Upper lobe of left lung (tissue), 6 donors: ENCODE measurements around the gene GCNA. TPM values are rescaled to one million over a fixed set of nuclear protein-coding genes. Genes with fewer than 3 reads are reported as not detected.

Source experiments
- ATAC-seq, 2 donors: fragments of 200-7000 bp; cut with Tn5 transposase; one replicate each; pipeline ENCODE4 v1.9.1; 2022; ENCODE audit warnings: mild to moderate bottlenecking in 2 of 2, moderate library complexity in 2 of 2; ENCODE audit not compliant: low FRiP score in 2 of 2
- DNase-seq, 2 donors: peaks; one replicate each; pipeline ENCODE4 v3.0.0-alpha.2; 2019 to 2020
- H3K27ac ChIP-seq, 4 donors: fragments of 200-600 bp; sonication (generic); one replicate each; pipeline ENCODE4 v1.5.1; 2016 to 2019
- H3K27me3 ChIP-seq, 4 donors: fragments of 200-600 bp; sonication (generic); one replicate each; pipeline ENCODE4 v1.5.1; 2017 to 2019
- H3K36me3 ChIP-seq, 4 donors: fragments of 200-600 bp; sonication (generic); one replicate each; pipeline ENCODE4 v1.5.1; 2016 to 2019
- H3K4me1 ChIP-seq, 4 donors: fragments of 200-600 bp; sonication (generic); one replicate each; pipeline ENCODE4 v1.5.1; 2018 to 2019
- H3K4me3 ChIP-seq, 4 donors: fragments of 200-600 bp; sonication (generic); one replicate each; pipeline ENCODE4 v1.5.1; 2017 to 2019; ENCODE audit warnings: mild to moderate bottlenecking in 2 of 4, moderate library complexity in 1 of 4
- H3K9me3 ChIP-seq, 4 donors: fragments of 200-600 bp; sonication (generic); one replicate each; pipeline ENCODE4 v1.5.1; 2018 to 2019
- EP300 ChIP-seq, 4 donors: sonication (generic); formaldehyde crosslinking; IDR thresholded peaks; one replicate each; pipeline ENCODE4 v1.5.1; 2017; ENCODE audit warnings: antibody characterized with exemption in 4 of 4, control low read depth in 2 of 4
- POLR2A ChIP-seq, 4 donors: fragments of 450-650 bp; IDR thresholded peaks; one replicate each; pipeline ENCODE4 v1.5.1; 2016 to 2017; ENCODE audit warnings: antibody characterized with exemption in 4 of 4, mild to moderate bottlenecking in 2 of 4
- POLR2AphosphoS5 ChIP-seq, 2 donors: sonication (generic); formaldehyde crosslinking; IDR thresholded peaks; one replicate each; pipeline ENCODE4 v1.5.1; 2017; ENCODE audit warnings: antibody characterized with exemption in 2 of 2
- WGBS, 2 donors: methylation state at CpG; one replicate each; pipeline ENCODE4 v1.1.5; 2017 to 2018; 5-methylcytosine and 5-hydroxymethylcytosine counted together
- total RNA-seq, 6 donors: library from RNA; depleted of rRNA in 4 of 6; stranded (reverse); fragments of >200 nt in 4 of 6; gene quantifications; one replicate each; pipeline versions ENCODE4 v1.1.0 to v1.2.1, GENCODE V29; 2016 to 2021
- TF ChIP-seq, protein P1 (sequence below), 6 experiments: fragments of 450-650 bp in 4 of 6; fragments of 200-600 bp in 2 of 6; sonication (generic) in 2 of 6; IDR thresholded peaks; one replicate each; pipeline ENCODE4 v1.5.1; 2016 to 2019; ENCODE audit warnings: antibody characterized with exemption in 6 of 6
- donor health status: DM: no; HTN: no; CAD: no; lungs with moderate emphysema.
- donor health status: DM: no; HTN: yes; CAD: no; lungs with severe emphysema.

Gene GCNA
- total RNA-seq, 6 donors from 2014 or later, result 1.1 to 7.3 (median 2.9) TPM

DNA sequence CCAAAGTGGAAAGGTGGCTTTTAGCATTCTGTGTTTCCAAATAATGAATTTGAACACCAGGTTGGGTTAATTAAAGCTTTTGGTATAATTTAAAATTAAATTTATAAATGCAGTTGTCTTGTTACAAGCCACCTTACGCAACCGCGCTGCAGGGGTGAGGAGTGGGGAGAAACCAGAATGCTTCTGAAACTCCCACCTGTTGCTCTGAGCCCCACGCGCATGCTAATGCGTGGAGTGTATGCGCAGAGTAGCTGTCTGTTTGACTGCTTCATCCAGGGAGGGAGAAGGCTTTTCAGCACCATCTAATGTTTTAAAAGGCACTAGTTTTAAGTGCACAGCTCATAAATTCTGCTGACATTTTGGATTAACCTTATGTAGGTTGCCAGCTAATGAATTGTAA, 32.9 kb upstream of the GCNA start:
- Histone ChIP-seq H3K4me1 (peaks cover 12 to 31% (median 19%) of the 10 kb centered on the region in 4 donors), H3K36me3 (peaks cover 0 to 42% (median 14%) of the 10 kb centered on the region in 4 donors), H3K4me3 (no peak overlapping the region), H3K9me3 (no peaks in the 10 kb centered on the region), H3K27me3 (no peaks in the 10 kb centered on the region), H3K27ac (no peak overlapping the region)
- ATAC-seq, result no peak
- TF ChIP-seq EP300 (IDR thresholded peaks at IDR 0.05) (no peak), POLR2AphosphoS5 (IDR thresholded peaks at IDR 0.05) (no peak), POLR2A (IDR thresholded peaks at IDR 0.05) (no peak)
- TF ChIP-seq, protein P1, sequence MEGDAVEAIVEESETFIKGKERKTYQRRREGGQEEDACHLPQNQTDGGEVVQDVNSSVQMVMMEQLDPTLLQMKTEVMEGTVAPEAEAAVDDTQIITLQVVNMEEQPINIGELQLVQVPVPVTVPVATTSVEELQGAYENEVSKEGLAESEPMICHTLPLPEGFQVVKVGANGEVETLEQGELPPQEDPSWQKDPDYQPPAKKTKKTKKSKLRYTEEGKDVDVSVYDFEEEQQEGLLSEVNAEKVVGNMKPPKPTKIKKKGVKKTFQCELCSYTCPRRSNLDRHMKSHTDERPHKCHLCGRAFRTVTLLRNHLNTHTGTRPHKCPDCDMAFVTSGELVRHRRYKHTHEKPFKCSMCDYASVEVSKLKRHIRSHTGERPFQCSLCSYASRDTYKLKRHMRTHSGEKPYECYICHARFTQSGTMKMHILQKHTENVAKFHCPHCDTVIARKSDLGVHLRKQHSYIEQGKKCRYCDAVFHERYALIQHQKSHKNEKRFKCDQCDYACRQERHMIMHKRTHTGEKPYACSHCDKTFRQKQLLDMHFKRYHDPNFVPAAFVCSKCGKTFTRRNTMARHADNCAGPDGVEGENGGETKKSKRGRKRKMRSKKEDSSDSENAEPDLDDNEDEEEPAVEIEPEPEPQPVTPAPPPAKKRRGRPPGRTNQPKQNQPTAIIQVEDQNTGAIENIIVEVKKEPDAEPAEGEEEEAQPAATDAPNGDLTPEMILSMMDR (IDR thresholded peaks at IDR 0.05), result no peak
- 91 to 98% methylated on average over 7 of the region's 7 CpGs for WGBS, 2 donors
- DNase-seq, result no peak

GRCh38 chrX:71546879-71547278, 31.4 kb upstream of the GCNA start:
- WGBS, 2 donors, result 88 to 89% methylated on average over 13 of the region's 13 CpGs
- Histone ChIP-seq H3K4me3 (no peak overlapping the region), H3K27ac (no peak overlapping the region), H3K4me1 (peaks cover 4 to 16% (median 8%) of the 10 kb centered on the region in 4 donors), H3K36me3 (peaks cover 0 to 46% (median 14%) of the 10 kb centered on the region in 4 donors), H3K9me3 (no peaks in the 10 kb centered on the region), H3K27me3 (no peaks in the 10 kb centered on the region)
- DNase-seq (no peak), ATAC-seq (no peak)
- TF ChIP-seq, protein P1 (IDR thresholded peaks at IDR 0.05), result no peak
- no peak for TF ChIP-seq POLR2AphosphoS5 (IDR thresholded peaks at IDR 0.05)
- no peak for TF ChIP-seq POLR2A (IDR thresholded peaks at IDR 0.05)
- no peak for TF ChIP-seq EP300 (IDR thresholded peaks at IDR 0.05)

GRCh38 chrX:71547339-71547738, 30.9 kb upstream of the GCNA start:
- no peaks in the 10 kb centered on the region for H3K9me3 ChIP-seq
- peaks cover 0 to 51% (median 14%) of the 10 kb centered on the region in 4 donors for H3K36me3 ChIP-seq
- no peak overlapping the region for H3K27ac ChIP-seq
- ATAC-seq (no peak), DNase-seq (no peak)
- WGBS, 2 donors, result 81 to 87% methylated on average over 7 of the region's 7 CpGs
- H3K27me3 ChIP-seq, result no peaks in the 10 kb centered on the region
- H3K4me1 ChIP-seq, result peaks cover 0 to 12% (median 6%) of the 10 kb centered on the region in 4 donors
- H3K4me3 ChIP-seq, result no peak overlapping the region
- TF ChIP-seq EP300 (IDR thresholded peaks at IDR 0.05) (no peak), POLR2AphosphoS5 (IDR thresholded peaks at IDR 0.05) (no peak), POLR2A (IDR thresholded peaks at IDR 0.05) (no peak)
- TF ChIP-seq, protein P1 (IDR thresholded peaks at IDR 0.05), result no peak

DNA sequence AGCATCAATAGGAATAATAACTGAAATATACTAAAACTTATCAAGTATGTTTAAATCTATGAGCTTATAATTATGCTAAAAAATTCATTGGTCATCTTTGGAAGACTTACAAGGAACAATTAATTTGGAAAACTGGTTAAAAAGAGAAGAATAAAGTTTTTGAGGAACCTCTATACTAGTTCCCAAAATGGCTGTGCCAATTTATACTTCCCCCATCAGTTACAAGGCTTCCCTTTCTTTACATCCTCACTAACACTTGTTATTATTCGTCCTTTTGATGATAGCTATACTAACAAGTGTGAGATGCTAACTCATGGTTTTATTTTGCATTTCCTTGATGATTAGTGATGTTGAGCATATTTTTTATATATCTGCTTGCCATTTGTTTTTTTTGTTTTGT, 28.3 kb upstream of the GCNA start:
- no peaks in the 10 kb centered on the region for H3K27me3 ChIP-seq
- peaks cover 0 to 59% (median 18%) of the 10 kb centered on the region in 4 donors for H3K36me3 ChIP-seq
- WGBS, 2 donors, result 80 to 86% methylated on average over 1 of the region's 1 CpG
- H3K9me3 ChIP-seq, result no peaks in the 10 kb centered on the region
- H3K4me3 ChIP-seq, result no peak overlapping the region
- H3K27ac ChIP-seq, result no peak overlapping the region
- H3K4me1 ChIP-seq, result no peaks in the 10 kb centered on the region
- DNase-seq (no peak), ATAC-seq (no peak)
- TF ChIP-seq EP300 (IDR thresholded peaks at IDR 0.05) (no peak), POLR2A (IDR thresholded peaks at IDR 0.05) (no peak), POLR2AphosphoS5 (IDR thresholded peaks at IDR 0.05) (no peak)
- TF ChIP-seq, protein P1 (IDR thresholded peaks at IDR 0.05), result no peak

DNA sequence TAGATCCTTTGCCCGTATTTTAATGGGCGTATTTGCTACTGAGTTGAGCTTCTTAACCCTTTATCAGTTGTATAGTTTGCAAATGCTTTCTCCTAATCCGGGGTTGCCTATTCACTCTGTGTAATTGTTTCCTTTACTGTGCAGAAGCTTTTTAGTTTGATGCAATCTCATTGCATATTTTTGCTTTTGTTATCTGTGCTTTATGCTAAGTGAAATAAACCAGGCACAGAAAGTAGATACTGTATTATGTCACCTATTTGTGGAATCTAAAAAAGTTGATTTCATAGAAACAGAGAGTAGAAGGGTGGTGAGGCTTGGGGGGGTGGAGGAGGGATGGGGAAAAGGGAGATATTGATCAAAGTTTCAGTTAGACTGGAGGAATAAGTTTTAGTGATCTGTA, 27.7 kb upstream of the GCNA start:
- Histone ChIP-seq H3K4me1 (no peaks in the 10 kb centered on the region), H3K36me3 (peaks cover 0 to 58% (median 20%) of the 10 kb centered on the region in 4 donors), H3K9me3 (no peaks in the 10 kb centered on the region), H3K4me3 (no peak overlapping the region), H3K27me3 (no peaks in the 10 kb centered on the region), H3K27ac (no peak overlapping the region)
- 81 to 86% methylated on average over 3 of the region's 3 CpGs for whole genome bisulfite sequencing, 2 donors
- TF ChIP-seq POLR2AphosphoS5 (IDR thresholded peaks at IDR 0.05), result no peak
- TF ChIP-seq, protein P1 (IDR thresholded peaks at IDR 0.05), result no peak
- TF ChIP-seq POLR2A (IDR thresholded peaks at IDR 0.05), result no peak
- no peak for TF ChIP-seq EP300 (IDR thresholded peaks at IDR 0.05)
- DNase-seq (no peak), ATAC-seq (no peak)
